ENCODE measurements around the gene PPFIA3.

PPFIA3 gene

GRCh38 chr19:49104229-49104864 lies 15.0 kb upstream of the PPFIA3 start:
- Histone ChIP-seq H3K27me3 (replicated peaks; ENCODE audit: insufficient read depth, low read length) (no peaks in the 10 kb centered on the region), H3K36me3 (replicated peaks; ENCODE audit: insufficient read depth, low read length) (peaks cover 6% of the 10 kb centered on the region), H3K4me1 (ENCODE audit: low read length) (no peaks in the 10 kb centered on the region), H3K79me2 (ENCODE audit: low read length) (peaks cover 20% of the 10 kb centered on the region), H4K20me1 (ENCODE audit: insufficient read depth, low read length) (no peaks in the 10 kb centered on the region; the same call in 1 of the 2 replicates), H3K27ac (ENCODE audit: low read length) (no peak overlapping the region), H3K4me2 (ENCODE audit: low read depth, low read length) (no peak overlapping the region), H3K4me3 (ENCODE audit: low read length) (no peak overlapping the region), H3F3A (ENCODE audit: insufficient read depth, low read length) (peaks cover 16% of the 10 kb centered on the region; the same call in 1 of the 2 replicates), H3K9me3 (replicated peaks; ENCODE audit: insufficient read depth, low read length) (no peaks in the 10 kb centered on the region), H3K9ac (ENCODE audit: low read length) (no peak overlapping the region), H3K9me2 (replicated peaks; ENCODE audit: insufficient read depth, low read length) (no peaks in the 10 kb centered on the region), H2AFZ (ENCODE audit: low read length) (no peak overlapping the region)
- no peak for TF ChIP-seq EZH2 (optimal IDR thresholded peaks at IDR 0.05; ENCODE audit: low read depth, low read length)
- no peak for TF ChIP-seq CTCF (IDR thresholded peaks at IDR 0.05; ENCODE audit: low read length)
- no peak for TF ChIP-seq EZH2phosphoT487 (IDR thresholded peaks at IDR 0.05; ENCODE audit: low read length)
- DNase-seq = no peak

GRCh38 chr19:49106648-49107135 lies 12.7 kb upstream of the PPFIA3 start:
- peak; percentile 50 for DNase-seq
- Histone ChIP-seq H3K27ac (ENCODE audit: low read length) (no peak overlapping the region), H3K36me3 (replicated peaks; ENCODE audit: insufficient read depth, low read length) (peaks cover 6% of the 10 kb centered on the region), H3K9me2 (replicated peaks; ENCODE audit: insufficient read depth, low read length) (no peaks in the 10 kb centered on the region), H3K79me2 (ENCODE audit: low read length) (peaks cover 7% of the 10 kb centered on the region), H3K27me3 (replicated peaks; ENCODE audit: insufficient read depth, low read length) (no peaks in the 10 kb centered on the region), H3F3A (ENCODE audit: insufficient read depth, low read length) (peaks cover 16% of the 10 kb centered on the region; the same call in 1 of the 2 replicates), H3K9me3 (replicated peaks; ENCODE audit: insufficient read depth, low read length) (no peaks in the 10 kb centered on the region), H3K4me3 (ENCODE audit: low read length) (no peak overlapping the region), H2AFZ (ENCODE audit: low read length) (no peak overlapping the region), H3K4me2 (ENCODE audit: low read depth, low read length) (no peak overlapping the region), H4K20me1 (ENCODE audit: insufficient read depth, low read length) (no peaks in the 10 kb centered on the region), H3K4me1 (ENCODE audit: low read length) (no peaks in the 10 kb centered on the region), H3K9ac (ENCODE audit: low read length) (no peak overlapping the region)
- TF ChIP-seq CTCF (IDR thresholded peaks at IDR 0.05; ENCODE audit: low read length) (peak; percentile 78), EZH2 (optimal IDR thresholded peaks at IDR 0.05; ENCODE audit: low read depth, low read length) (no peak), EZH2phosphoT487 (IDR thresholded peaks at IDR 0.05; ENCODE audit: low read length) (no peak)

GRCh38 chr19:49107625-49108459 lies 11.5 kb upstream of the PPFIA3 start:
- Histone ChIP-seq H3K9me3 (replicated peaks; ENCODE audit: insufficient read depth, low read length) (no peaks in the 10 kb centered on the region), H3K9me2 (replicated peaks; ENCODE audit: insufficient read depth, low read length) (no peaks in the 10 kb centered on the region), H2AFZ (ENCODE audit: low read length) (no peak overlapping the region), H3K27ac (ENCODE audit: low read length) (no peak overlapping the region), H3K9ac (ENCODE audit: low read length) (no peak overlapping the region), H3K79me2 (ENCODE audit: low read length) (peaks cover 1% of the 10 kb centered on the region), H3F3A (ENCODE audit: insufficient read depth, low read length) (peaks cover 16% of the 10 kb centered on the region; the same call in 1 of the 2 replicates), H3K27me3 (replicated peaks; ENCODE audit: insufficient read depth, low read length) (no peaks in the 10 kb centered on the region), H3K4me1 (ENCODE audit: low read length) (no peaks in the 10 kb centered on the region), H3K4me3 (ENCODE audit: low read length) (no peak overlapping the region), H3K36me3 (replicated peaks; ENCODE audit: insufficient read depth, low read length) (peaks cover 5% of the 10 kb centered on the region), H3K4me2 (ENCODE audit: low read depth, low read length) (no peak overlapping the region), H4K20me1 (ENCODE audit: insufficient read depth, low read length) (no peaks in the 10 kb centered on the region)
- no peak for TF ChIP-seq EZH2phosphoT487 (IDR thresholded peaks at IDR 0.05; ENCODE audit: low read length)
- TF ChIP-seq EZH2 (optimal IDR thresholded peaks at IDR 0.05; ENCODE audit: low read depth, low read length) = no peak
- TF ChIP-seq CTCF (IDR thresholded peaks at IDR 0.05; ENCODE audit: low read length) = no peak
- DNase-seq = no peak
